OCI-LY3 (cell line): Measurements from ENCODE around the gene IRF9.
"Not testable (repeated sequence)": the region's sequence is repeated elsewhere in the genome, so short reads cannot be mapped to it uniquely, and the experiment has no call there.

Source experiments
- EZH2phosphoT487 ChIP-seq: fragments of 200-600 bp; shearing (Covaris generic); IDR thresholded peaks from 2 replicates; pipeline ENCODE4 v1.6.1; 2018; ENCODE audit warnings: antibody characterized with exemption, mixed run types, low read depth
- TF ChIP-seq, protein P1 (sequence below): fragments of 200-600, 300-600 bp; sonication (generic); IDR thresholded peaks from 2 replicates; pipeline ENCODE4 v1.5.1; 2014; ENCODE audit warnings: antibody characterized with exemption, low read length, low read depth

DNA sequence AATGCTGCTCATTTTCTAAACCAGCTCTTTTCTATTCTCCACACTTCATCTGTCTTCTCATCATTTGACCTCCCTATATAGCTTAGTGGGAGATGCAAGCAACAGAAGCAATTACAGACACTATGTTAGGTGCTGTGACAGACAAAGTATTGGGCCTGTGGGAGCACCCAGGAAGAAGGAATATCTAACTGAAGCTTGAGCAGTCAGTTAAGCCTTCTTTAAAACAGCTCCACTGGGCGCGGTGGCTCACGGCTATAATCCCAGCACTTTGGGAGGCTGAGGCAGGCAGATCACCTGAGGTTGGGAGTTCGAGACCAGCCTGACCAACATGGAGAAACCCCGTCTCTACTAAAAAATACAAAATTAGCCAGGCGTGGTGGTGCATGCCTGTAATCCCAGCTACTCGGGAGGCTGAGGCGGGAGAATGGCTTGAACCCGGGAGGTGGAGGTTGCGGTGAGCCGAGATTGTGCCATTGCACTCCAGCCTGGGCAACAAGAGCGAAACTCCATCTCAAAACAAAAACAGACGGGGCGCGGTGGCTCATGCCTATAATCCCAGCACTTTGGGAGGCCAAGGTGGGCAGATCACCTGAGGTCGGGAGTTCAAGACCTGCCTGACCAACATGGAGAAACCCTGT is 42.3 kb downstream of the IRF9 start:
- TF ChIP-seq, protein P1, sequence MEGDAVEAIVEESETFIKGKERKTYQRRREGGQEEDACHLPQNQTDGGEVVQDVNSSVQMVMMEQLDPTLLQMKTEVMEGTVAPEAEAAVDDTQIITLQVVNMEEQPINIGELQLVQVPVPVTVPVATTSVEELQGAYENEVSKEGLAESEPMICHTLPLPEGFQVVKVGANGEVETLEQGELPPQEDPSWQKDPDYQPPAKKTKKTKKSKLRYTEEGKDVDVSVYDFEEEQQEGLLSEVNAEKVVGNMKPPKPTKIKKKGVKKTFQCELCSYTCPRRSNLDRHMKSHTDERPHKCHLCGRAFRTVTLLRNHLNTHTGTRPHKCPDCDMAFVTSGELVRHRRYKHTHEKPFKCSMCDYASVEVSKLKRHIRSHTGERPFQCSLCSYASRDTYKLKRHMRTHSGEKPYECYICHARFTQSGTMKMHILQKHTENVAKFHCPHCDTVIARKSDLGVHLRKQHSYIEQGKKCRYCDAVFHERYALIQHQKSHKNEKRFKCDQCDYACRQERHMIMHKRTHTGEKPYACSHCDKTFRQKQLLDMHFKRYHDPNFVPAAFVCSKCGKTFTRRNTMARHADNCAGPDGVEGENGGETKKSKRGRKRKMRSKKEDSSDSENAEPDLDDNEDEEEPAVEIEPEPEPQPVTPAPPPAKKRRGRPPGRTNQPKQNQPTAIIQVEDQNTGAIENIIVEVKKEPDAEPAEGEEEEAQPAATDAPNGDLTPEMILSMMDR = not testable (repeated sequence)
- TF ChIP-seq EZH2phosphoT487 = not testable (repeated sequence)
